Hematopoietic multipotent progenitor cell treated with erythropoietin and hydrocortisone succinate and interleukin-3 and kit ligand, for 17 days (in vitro differentiated cells): Measurements from ENCODE around the gene ESR1.

Experiments used
- DNase-seq: peaks from one replicate; pipeline ENCODE4 v3.0.0-alpha.2; 2015; ENCODE audit warnings: low spot score

Gene ESR1

GRCh38 chr6:152098683-152099082 lies 291.2 kb downstream of the ESR1 start:
- DNase-seq = no peak

DNA sequence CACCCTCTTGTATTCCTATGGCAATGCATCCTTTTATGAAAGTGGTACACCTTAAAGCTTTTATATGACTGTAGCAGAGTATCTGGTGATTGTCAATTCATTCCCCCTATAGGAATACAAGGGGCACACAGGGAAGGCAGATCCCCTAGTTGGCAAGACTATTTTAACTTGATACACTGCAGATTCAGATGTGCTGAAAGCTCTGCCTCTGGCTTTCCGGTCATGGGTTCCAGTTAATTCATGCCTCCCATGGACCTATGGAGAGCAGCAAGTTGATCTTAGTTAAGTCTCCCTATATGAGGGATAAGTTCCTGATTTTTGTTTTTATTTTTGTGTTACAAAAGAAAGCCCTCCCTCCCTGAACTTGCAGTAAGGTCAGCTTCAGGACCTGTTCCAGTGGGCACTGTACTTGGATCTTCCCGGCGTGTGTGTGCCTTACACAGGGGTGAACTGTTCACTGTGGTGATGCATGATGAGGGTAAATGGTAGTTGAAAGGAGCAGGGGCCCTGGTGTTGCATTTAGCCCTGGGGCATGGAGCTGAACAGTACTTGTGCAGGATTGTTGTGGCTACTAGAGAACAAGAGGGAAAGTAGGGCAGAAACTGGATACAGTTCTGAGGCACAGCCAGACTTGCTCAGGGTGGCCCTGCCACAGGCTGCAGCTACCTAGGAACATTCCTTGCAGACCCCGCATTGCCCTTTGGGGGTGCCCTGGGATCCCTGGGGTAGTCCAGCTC lies 292.1 kb downstream of the ESR1 start:
- DNase-seq = no peak

DNA sequence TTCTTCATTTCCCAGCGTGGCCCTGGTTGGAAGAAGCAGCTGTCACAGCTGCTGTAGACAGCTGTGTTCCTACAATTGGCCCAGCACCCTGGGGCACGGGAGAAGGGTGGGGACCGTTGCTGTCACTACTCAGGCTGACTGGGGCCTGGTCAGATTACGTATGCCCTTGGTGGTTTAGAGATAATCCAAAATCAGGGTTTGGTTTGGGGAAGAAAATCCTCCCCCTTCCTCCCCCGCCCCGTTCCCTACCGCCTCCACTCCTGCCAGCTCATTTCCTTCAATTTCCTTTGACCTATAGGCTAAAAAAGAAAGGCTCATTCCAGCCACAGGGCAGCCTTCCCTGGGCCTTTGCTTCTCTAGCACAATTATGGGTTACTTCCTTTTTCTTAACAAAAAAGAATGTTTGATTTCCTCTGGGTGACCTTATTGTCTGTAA lies 292.7 kb downstream of the ESR1 start:
- no peak for DNase-seq

- DNase-seq = no peak
Measured at GRCh38 chr6:152107973-152108372, 300.5 kb downstream of the ESR1 start.

GRCh38 chr6:152110886-152111820 lies 303.7 kb downstream of the ESR1 start:
- no peak for DNase-seq

GRCh38 chr6:152112491-152113261 lies 305.2 kb downstream of the ESR1 start:
- no peak for DNase-seq

DNA sequence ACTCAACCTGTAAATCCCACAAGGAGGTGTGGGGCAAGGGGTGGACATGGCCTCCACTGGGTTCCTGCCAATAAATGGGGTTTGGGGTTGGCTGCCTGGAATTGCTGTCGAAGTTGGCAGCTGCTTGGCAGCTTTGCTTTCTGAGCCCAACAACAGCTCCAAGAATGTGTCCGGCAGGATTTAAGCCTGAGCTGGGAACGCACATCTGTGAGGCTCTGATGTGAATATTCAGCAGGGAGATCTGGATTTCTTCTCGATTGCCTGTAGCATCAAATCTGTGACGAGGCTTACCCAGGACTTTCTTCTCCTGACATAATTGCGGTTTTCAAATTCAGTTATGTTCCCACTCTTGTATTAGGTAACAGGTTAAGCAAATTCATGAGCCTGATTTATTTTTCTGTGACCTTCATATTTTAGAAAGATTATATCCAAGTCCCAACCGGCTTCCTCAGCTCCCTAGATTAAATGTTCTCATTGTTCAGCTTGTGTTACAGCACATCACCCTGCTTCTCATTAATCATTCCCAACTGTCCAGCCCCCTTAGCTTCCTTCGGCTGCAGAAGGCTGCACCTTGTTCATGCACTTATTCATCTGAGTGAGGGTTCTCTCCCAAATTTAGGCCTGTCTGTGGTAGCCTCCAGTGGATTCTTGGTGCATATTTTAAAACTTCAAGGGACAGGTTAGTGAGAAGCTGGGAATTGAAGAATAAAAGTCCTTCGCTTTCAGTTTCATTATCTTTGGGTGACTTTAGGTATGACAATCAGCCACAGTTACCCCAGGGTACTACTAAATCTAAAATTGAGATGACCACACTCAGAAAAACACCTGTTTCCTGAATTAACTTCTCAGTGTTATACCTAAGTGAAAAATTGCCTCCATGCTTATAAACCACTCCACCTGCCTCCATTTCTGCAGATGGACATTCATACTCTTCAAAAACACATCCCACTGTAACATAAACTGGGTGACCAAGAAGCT lies 310.0 kb downstream of the ESR1 start:
- no peak for DNase-seq

GRCh38 chr6:152118224-152118623 lies 310.7 kb downstream of the ESR1 start:
- no peak for DNase-seq

DNA sequence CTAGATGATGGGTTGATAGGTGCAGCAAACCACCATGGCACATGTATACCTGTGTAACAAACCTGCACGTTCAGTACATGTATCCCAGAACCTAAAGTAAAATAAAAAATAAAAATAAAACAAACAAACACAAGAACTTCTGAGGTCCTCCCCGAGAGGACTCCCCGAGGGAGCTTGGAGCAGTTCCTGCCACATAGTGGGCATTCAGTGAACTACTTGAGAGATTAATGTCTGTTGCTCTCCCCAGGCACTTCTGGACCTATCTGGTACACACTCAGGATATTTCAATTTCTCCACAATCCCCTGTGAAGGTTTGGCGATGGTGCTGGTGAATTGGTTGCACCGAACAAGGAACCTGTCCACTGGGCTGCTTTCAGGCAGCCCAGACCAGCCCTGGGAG lies 311.2 kb downstream of the ESR1 start:
- DNase-seq = no peak

DNA sequence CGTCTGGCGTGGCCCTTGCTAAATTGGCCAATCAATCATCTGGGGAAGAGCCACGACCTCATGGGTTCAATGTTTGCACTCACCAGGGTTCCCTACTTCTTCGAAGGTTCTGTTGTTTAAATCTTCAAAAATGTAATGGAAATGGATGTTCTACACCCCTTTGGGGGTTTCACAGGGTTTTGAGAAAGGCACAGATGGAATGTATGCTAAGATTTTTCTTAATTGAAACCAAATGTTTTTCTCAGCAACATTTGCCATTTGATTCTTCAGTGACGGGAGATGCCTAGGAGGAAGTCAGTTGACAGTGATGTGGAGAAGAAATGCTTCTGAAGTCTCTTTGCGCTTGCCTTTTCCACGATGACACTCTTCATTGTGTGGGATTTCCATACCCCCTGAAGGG lies 312.3 kb downstream of the ESR1 start:
- no peak for DNase-seq

- DNase-seq = no peak
Measured at GRCh38 chr6:152121910-152122309, 314.4 kb downstream of the ESR1 start.

GRCh38 chr6:152122434-152122833 lies 315.0 kb downstream of the ESR1 start:
- no peak for DNase-seq

DNA sequence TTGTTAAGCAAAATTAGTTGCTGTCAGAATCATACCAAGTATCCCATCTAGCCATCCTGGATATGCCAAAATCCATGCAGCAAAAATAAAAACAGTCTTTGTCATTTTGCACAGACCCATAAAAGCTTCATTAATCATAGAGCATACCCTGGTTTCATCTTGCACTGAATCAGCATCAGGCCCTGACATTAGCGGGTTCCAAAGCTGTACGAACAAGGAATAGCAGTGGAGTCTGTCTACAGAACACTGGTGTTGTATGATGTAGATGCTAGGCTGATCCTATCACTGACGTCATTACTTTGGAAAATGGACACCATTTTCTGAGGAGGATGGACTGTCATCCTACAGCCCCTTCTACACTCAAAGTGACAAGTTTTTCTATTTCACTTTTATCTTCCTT lies 315.6 kb downstream of the ESR1 start:
- DNase-seq = no peak

DNA sequence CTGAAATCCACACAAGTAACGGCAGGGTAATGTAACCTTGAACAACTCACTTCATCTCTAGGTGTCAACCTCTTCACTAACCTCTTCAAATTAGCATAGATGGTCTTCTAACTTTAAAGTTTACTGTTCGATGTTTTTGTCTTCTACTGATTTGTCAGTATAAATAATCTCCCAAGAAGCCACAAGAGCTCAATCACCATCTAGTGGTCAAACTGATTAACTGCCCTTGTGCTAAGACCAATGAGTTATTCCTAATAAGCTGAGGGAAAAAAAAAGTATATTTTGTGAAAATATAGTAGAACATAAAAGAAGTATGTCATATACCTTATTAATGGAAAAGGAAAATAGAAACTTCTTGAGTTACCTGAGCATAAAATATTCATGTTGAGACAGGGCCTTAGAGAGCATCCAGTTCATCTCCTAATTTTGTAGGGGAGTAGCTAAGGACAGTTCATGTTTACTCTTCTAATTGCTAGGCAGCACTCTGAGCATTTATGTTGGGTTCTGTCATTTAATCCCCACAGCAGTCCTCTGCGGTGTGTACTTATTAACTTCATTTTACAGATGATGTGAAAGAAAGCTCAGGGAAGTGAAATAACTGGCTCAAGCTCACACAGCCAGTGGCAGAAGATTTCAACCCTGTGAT lies 317.1 kb downstream of the ESR1 start:
- DNase-seq = peak; percentile 17

- no peak for DNase-seq
Measured at GRCh38 chr6:152127432-152128165, 320.1 kb downstream of the ESR1 start.

DNA sequence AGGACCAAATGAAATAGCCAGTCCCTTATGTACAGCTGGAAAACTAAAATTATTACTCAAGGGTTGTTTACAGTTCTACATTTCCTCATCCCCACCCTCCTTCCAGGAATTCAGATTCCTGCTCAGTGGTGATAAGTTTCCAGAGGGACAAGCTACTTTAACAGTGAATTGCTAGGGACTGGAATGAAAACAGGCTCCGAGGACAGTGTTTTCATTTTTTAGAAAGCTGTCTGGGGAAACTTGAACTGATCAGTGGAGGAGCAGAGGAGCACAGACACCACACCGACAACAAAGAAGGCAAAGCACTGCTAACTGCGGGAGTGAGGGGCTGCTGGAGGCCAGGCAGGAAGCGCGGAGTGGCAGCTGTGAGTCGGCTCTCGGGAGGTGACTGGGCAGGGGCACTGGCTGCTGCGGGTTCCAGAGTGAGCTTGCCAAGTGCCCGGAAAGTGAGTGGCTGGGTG lies 322.2 kb downstream of the ESR1 start:
- no peak for DNase-seq

DNA sequence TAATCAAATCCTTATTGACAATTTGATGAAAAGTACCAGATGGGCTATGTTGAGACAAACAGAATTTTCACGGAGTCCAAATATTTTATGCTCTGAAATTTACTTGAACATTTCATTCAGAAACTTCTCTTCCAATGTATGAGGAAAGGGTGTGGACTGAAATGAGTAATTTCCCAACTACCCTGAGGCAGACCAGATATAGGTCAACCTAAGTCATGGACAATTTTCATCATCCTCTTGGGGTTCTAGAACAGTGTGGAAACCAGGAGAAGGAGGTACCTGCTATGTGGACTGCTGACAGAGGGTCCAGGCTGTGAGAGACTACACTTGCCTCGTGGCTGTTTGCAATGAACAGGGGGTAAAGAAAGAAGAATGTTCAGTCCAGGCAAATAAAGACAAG lies 323.0 kb downstream of the ESR1 start:
- DNase-seq = no peak

DNA sequence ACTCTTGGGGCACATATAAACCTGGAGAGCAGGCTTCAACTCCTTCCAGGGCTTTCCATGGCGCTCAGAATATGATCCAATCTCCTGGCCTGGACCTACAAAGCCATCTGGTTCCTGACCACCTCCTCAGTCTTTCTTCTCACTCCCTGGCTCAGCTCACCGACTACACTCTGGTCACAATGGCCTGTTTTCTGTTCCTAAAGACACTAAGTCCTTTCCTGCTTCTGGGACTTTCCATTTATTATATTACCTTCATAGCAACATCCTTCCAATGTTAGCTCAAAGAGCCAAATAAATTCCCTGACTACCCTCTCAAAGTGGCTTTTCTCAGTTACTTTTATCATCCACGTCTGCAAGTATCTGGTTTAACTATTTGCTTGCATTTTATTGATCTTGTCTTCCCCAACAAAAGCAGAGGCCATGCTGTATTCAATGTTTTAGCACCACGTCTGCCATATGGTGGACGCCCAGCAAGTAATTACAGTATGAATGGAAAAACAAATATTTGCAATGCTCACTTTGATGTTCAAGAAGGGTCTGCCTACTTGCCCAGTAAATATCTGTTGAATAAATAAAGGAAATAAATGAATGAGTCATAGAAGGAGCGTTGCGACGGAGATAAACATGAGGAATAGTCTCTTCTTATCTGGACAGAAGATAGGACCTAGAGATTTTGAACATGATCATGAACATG lies 328.4 kb downstream of the ESR1 start:
- DNase-seq = no peak

- DNase-seq = no peak
Measured at GRCh38 chr6:152136449-152136825, 329.0 kb downstream of the ESR1 start.
